GM19452 (cell line): ENCODE measurements around the gene IL19.
A peak's percentile ranks its signal among the peaks of the same experiment; 100 is the strongest.
"Not testable (repeated sequence)": the region's sequence is repeated elsewhere in the genome, so short reads cannot be mapped to it uniquely, and the experiment has no call there.

Experiments
- ATAC-seq: cut with Tn5 transposase; IDR thresholded peaks from one replicate; pipeline ENCODE4 v1.9.1; 2021; ENCODE audit not compliant: unreplicated experiment

Gene IL19

DNA sequence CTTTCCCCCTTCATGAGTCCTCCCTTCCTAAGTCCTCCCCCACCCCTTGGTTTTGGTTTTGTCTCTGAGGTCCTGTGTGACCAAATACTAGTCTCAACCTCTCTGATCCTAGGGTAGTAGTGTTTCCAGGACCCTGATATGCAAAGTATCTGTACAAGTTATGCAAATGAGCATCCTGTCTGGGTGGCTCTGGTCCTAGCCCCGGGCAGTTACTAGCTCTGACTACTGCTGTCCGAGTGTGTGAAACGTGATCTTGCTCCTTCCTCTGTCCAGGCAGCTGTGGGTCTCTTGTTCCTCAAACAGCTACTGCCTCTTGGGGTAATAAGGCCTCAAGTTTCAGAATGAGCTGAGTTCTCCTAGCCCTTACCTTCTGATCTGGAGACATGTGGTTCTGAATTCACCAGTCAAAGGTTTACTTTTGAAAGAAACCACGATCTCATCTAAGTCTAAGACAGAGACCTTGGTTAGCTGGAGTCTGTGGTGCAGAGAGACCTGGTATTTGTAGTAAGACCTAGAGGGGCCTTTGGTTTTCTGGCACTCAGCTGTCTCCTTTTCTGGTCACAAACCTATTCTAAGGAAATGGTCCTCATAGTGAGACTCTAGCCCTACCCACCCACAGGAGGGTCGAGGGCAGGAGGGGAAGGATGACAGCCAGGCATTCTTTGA lies 31.0 kb upstream of the IL19 start:
- peak; percentile 90 for ATAC-seq

DNA sequence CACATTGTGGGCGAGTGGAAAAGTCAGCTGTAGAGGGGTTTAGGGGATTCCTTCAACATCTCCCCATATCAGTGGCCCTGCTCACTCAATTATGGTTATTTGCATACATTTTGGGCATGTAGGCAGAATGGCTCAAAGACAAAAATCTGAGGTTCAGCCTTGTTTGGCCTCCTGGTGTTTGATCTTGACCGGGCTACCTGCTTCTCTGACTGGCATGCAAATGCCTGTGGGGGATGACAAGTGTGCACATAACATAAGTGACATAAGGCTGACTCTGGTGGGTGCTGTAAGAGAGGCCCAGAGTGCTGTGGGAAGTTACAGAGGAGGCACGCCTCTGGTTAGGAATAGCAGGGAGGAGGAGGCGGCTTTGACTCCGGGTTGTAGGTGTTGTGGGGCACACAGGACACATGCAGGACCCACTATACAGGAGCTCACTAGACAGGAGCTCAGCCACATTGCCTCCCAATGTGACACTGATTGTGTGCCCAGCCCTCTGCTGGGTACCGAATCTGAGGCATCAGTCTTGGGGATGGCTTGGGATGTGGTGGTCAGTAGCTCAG lies 29.4 kb upstream of the IL19 start:
- no peak for ATAC-seq

DNA sequence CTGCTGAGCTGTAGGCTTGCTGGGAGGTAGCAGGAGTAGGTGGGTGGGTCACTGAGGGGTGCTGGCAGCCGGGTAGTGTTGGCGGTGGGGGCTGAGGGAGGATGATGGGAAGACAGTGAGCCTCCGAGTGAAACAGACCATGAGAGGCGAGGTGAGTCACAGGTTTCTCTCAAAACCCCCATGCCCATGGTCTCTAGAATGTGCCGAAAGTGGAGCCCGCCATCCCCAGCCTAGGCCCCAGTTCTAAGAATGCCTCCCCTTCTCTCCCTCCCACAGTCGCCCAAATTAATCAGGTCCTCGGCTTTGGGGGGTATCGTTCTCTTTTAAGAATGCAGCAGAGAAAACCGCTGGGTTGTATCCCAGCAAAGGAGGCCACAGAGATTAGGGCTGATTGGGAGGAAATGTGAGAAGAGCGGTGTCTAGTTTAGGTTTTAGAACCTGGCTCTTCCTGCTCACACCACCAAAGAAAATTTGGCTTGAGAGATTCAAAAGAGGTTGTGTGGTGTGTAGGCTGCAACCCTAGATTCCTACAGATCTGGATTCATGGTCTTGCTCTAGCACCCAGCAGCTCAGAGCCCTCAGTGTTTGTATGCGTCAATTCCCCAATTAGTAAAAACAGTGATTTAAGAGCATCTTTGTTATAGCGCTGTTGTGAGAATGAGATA lies 27.7 kb upstream of the IL19 start:
- ATAC-seq = no peak

DNA sequence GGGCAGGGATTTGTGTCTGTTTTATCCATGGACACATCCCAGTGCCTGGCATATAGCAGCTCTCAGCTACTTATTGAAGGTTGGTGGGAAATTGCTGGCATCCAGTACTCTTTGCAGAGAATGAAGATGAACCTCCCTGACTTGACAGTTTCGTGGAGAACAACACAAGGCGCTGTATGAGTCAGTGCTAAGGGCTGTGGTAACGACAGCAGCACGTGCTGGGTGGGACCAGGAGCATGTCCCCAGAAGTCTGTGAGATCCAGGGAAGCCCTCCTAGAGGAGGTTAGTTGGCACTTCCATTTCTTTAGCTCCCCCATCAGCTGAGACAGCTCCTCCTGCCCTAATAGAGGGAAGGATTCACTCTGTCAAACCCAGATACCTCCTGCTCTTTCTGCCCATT lies 25.9 kb upstream of the IL19 start:
- no peak for ATAC-seq

DNA sequence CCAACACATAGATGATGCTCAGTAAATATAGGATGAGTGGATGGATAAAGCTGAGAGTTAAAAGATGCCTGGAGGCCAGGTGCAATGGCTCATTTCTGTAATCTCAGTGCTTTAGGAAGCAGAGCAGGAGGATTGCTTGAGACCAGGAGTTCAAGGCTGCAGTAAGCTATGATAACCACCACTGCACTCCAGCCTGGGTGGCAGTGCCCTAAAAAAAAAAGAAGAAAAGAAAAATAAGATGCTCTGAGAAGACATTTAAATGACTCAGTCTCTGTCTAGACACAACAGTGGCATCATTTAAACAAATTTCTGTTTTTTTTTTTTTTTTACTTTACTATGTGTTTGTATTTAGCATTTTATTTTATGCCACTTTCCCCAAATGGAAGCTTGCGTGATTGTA lies 25.3 kb upstream of the IL19 start:
- ATAC-seq = no peak

DNA sequence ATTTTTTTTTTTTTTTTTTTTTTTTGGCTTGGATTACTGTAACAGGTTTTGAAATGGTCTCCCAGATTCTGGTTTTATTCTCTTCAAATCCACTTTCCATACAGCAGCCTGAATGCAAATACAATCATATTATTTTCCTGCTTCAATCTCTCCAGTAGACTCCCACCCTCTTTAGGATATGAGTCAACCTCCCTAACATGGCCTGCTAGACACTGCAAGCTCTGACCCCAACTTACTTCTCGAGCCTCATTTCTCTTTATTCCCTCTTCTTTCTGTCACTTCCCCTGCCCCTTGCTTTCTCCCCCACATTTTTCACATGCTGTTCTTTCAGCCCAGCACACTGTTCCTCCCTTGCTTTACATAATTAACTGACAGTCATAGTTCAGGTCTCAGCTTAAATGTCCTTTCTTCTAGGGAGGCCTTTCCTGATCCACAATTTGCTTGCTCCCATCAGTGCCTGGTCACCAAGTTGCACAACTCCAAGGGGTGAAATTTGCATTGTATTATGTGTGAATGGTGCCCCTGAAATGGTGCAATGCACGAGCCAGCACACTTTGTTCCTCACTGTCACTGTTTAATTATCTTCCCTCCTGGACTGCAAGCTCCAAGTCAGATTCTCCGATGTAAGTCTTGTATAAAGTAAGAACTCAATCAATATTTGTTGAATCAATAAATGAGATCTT lies 22.1 kb upstream of the IL19 start:
- no peak for ATAC-seq

DNA sequence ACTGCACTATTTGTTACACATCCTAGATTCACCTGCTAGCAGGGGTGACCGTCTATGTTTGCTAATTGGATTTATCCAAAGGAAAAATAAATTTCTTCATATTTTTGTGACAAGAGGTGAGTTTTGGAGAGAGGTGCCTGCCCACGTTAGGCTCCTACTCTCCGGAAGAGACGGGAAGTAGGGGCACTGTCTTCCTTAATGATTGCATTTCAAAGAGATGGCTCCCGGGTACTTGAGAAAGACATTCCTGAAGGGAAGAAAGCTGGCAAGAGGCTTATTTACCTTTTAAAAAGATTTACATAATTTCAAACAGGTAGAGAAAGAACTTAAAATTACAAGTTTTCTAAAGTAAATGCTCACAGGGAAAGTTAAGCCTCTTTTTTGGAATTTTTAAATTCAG lies 18.7 kb upstream of the IL19 start:
- no peak for ATAC-seq

DNA sequence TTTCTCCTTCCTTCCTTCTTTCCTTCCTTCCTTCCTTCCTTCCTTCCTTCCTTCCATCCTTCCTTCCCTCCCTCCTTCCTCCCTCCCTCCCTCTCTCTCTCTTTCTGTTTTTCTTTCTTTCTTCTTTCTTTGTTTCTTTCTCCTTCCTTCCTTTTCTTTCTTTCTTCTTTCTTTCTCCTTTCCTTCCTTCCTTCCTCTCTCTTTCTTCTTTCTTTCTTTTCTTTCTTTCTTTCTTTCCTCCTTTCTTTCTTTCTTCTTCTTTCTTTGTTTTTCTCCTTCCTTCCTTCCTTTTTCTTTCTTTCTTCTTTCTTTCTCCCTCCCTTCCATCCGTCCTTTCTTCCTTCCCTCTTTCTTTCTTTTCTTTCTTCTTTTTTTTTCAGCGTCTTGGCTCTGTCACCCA lies 18.1 kb upstream of the IL19 start:
- no peak for ATAC-seq

DNA sequence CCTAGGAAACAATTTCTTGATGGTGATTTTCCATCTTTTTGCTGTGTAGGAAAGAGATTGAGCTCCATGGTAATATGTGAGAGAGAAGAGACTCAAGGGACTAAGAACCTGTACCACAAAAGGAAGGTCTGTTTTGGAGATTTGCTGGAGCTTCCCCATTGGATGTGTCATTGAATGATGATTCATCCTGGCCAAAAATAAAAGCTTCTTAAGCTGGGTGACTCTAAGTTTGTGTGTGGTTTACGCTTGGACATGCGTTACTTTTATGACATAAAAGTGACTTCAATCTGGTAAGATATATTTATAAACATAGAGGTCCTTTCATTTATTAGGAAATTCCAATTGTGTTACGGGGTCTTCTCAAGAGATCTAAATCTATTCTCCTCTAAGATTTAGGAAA lies 17.4 kb upstream of the IL19 start:
- no peak for ATAC-seq

DNA sequence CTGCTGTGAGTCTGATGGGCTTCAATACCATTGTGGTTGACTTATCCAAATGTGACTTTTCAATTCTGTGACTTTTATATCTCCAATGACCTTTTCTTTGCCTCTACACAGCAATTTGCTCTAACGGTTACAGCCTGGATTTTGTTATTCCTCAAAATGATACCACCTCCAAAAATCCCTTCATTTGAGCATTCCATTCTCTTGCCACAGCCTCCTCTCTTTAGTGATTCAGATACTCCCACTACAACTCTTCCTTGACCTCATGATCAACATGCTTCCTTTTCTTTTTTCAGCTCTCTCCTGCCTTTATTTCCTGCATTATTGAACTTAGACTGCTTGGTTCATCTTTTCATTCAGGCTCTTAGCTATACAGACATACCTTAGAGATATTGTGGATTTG lies 16.6 kb upstream of the IL19 start:
- ATAC-seq = no peak

DNA sequence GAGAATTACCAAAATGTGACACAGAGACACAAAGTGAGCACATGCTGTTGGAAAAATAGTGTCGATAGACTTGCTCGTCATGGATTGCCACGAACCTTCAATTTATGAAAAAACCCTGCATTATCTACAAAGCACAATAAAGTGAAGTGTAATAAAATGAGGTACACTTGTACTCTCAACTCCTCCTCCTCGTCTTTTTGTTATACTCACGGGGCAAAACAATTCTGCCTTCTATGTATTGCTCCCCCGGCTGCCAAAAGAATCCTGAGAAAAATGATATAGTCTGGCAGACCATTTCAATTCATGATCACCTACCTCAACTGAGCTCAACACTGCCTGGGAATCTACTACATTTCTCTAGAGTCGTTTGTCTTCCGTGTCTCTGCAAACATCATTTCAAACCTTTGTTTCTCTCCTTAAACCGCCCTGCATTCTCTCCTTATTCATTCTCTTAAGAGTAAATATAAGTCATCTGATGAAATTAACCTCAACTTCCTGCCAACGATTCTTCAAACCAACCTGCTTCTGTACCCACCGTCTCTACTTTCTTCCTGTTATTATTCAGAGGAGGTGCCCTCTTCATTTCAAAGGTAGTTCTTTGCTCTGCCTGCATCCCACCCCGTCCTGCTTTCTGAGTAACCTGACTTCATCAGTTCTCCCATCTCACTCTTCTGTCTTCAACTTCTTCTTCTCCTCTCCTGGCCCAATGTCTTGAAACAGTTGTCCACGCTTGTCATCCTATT lies 12.9 kb upstream of the IL19 start:
- ATAC-seq = no peak

DNA sequence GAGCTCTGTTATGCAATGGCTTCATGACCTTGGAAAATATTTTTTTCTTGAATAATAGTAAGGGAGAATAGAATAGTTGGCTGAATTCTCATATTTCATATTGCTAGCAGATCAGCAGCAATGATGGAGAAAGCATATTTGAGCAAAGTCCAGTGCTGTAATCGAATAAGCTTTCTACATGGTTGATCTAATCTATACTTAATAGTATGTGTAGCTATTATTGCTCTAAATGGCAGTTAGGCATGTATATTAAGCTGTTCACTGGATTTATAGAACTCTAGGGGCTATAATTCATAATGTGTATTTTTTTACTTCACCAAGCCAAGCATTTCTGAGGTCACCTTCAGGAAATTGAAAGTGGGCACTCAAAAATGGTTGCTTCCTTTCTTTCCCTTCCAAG lies 10.0 kb upstream of the IL19 start:
- ATAC-seq = no peak

DNA sequence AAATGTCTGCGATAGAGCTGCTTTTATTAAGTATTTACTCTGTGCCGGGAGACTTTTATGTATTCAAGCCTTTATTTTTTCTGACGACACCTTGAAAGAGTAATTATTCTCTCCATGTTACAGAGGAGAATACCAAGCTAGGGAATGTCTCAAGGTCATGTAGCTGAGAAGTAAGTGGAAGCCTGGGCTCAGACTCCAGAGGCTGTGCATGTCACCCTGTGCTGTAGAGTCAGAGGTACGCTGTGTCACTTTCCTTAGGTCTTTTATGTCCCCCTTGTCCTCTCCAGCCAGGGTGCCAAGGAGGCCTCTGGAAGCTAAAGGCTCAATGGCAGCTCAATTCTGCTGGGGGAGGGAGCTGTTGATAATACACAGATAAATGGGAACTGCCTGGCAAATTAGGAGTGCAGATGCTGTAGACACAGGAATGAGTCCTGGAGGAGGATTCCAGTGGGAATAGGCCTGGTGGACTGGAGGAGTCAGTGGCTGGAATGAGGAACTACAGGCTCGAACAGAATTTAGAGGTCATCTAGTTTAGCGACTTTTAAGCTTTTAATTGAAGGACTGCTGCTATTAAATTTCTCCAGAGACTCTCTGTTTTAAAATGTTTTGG lies 9.3 kb upstream of the IL19 start:
- ATAC-seq = no peak

DNA sequence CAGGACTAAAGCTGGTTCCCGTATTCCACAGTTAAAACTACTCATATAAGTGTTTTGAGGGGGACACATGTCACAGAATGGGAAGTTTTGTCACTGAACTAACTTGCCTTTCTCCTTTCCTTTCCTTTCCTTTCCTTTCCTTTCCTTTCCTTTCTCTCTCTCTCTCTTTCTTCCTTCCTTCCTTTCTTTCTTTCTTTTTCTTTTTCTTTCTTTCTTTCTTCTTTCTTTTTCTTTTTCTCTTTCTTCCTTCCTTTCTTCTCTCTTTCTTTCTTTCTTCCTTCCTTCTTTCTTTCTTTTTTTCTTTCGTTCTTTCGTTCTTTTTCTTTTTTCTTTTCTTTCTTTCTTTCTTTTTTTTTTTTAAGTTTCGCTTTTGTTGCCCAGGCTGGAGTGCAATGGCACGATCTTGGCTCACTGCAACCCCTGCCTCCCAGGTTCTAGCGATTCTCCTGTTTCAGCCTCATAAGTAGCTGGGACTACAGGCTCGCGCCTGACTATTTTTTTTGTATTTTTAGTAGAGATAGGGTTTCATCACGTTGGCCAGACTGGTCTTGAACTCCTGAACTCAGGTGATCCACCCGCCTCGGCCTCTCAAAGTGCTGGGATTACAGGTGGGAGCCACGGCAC lies 7.7 kb upstream of the IL19 start:
- ATAC-seq = not testable (repeated sequence)

DNA sequence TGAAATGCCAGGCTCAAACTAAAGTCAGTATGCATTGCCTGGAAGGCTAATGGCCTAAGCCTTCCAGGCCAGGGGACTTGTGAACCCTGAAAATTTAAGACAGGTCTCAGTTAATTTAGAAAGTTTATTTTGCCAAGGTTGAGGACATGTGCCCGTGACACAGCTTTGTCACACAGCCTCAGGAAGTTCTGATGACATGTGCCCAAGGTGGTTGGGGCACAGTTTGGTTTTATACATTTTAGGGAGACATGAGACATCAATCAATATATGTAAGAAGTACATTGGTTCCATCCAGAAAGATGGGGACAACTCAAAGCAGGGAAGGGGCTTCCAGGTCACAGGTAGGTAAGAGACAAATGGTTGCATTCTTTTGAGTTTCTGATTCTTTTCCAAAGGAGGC lies 4.8 kb upstream of the IL19 start:
- ATAC-seq = not testable (repeated sequence)

DNA sequence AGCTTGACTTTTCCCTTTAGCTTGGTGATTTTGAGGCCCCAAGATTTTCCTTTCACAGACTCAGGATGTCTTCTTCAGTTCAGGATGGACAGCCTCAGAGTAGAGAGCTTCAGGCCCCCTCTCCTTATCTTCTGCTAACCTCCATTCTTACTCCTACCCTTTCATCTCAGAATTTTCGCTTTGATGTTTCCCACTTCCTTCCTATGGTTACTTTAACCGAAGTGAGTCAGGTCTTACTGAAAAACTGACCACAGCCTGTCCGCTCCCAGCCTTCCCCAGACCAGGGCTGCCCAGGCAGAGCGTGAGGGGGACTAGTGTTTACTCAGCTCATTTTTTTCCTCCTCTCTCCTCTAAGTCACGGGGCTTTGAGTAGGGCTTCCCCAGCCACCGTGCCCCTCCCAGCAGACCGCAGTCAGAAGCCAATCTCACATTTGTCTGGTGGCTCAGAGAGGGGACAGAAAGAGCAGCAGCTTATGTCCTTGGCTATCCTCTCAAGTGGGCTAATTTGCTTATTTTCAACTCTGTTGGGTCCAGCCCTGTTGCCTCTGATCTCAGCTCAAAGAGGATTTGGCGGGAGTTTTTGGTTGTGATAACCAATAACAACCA lies 4.2 kb upstream of the IL19 start:
- peak; percentile 45 for ATAC-seq

DNA sequence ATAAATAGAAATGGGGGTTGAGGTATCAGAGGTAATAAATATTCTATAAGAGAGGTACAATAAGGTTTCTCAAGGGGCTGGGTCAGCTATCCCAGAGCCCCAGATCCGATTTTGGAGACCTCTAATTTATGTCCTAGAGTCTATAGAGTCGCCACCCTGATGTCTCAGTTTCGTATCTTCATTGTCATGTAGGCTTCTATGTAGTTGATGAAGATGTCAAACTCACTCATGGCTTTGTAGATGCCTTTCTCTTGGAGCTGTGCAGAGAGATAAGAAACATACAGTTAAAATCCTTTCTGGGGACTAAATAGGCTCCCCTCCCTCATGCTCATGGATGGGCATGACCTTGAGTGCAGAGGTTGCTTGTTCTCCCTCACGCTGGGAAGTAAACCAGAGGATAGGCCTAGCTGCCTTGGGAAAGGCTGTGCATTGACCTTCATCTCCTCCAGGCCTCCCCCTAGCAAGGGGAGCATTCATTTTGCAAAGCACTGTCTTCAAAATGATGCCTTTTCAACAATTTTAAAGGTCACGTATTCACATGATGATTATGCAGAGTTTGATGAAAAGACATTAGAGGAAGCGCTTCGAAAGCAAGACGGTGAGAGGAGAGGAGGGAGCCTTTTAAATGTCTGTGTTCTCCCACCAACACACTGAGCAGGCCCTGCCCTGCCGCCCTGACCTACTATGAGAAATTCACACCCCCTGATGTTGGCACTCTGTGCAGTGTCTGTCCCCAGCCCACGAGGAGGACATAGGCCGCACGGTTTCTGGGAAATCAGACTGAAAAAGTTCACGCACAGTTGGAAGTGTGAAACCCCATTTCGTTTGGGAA lies 1.9 kb upstream of the IL19 start:
- ATAC-seq = no peak

DNA sequence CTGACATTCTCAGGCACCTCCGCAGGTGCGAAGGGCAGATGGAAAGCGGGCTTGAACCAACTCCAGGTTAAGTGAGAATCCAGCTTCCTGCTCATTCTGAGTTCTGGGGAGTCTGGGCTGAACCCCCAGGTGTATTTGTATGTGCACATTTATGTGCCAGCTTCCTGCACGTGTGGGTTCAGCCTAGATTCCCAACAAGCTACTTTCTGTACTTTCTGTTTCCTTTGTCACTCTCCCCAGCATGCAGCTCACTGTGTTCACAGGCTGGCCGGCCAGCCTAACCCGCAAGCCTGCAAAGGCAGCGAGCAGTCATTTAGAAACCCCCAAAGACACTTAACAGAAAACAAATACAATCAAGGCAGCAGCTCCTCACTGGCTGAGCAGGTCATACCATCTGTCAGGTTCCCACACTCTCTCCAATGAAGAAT lies 1.3 kb upstream of the IL19 start:
- peak; percentile 62 for ATAC-seq

DNA sequence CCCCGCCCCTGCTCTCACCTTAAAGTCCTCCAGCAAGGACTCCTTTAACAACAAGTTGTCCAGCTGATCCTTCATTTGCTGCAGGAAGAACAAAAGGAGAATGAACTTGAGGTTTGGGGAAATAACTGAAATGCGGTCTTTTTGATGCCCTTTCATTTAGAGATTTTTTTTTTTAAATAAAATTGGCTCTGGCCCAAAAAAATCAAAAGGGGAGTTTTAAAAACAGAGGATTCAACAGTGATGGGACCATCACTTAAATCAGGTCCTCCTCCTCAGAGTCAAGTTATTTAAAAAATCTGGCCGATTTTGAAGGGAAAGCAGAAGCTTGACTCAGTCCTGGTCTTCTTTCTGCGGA lies 742 bp downstream of the IL19 start:
- ATAC-seq = no peak
